Measurements from ENCODE around the gene CD96.

- TF ChIP-seq CTCF (IDR thresholded peaks at IDR 0.05) (no peak), POLR2A (IDR thresholded peaks at IDR 0.05) (no peak)
These were observed 6.8 kb downstream of the CD96 start for GRCh38 chr3:111548756-111549155.
